MCF 10A (cell line): Measurements from ENCODE around the gene ACSL4. TPM values are rescaled to one million over a fixed set of nuclear protein-coding genes. Genes with fewer than 3 reads are reported as not detected.

Experiments
- BruUV-seq: library from RNA; stranded (reverse); fragments of 400-500 nt; replicated peaks from 2 replicates; lab custom pipeline; 2021; lab: Mats Ljungman, UMichigan
- CTCF ChIA-PET: fragments of 300-600 bp; sonication (Branson Sonifier 250); formaldehyde crosslinking; extraction: SDS; loops from one replicate; lab custom pipeline; 2021; ENCODE audit warnings: antibody characterized with exemption, inconsistent platforms; lab: Yijun Ruan, JAX
- POLR2A ChIA-PET: fragments of 300-600, 350-650 bp; sonication (Branson Sonifier 250); formaldehyde crosslinking; extraction: SDS; loops from one replicate; lab custom pipeline; 2020; ENCODE audit warnings: antibody characterized with exemption, inconsistent platforms; lab: Yijun Ruan, JAX
- DNase-seq: peaks from one replicate; pipeline ENCODE4 v3.0.0-alpha.2; 2018; ENCODE audit not compliant: unreplicated experiment
- H3K27ac Mint-ChIP-seq: one replicate; pipeline ENCODE4 v1.8.0; 2022; ENCODE audit warnings: mild to moderate bottlenecking, low read depth, mixed read lengths; ENCODE audit not compliant: unreplicated experiment
- H3K27me3 Mint-ChIP-seq: one replicate; pipeline ENCODE4 v1.8.0; 2022; ENCODE audit warnings: mixed read lengths; ENCODE audit not compliant: insufficient read depth, unreplicated experiment
- H3K36me3 Mint-ChIP-seq: one replicate; pipeline ENCODE4 v1.8.0; 2022; ENCODE audit warnings: mild to moderate bottlenecking, moderate library complexity, mixed read lengths; ENCODE audit not compliant: insufficient read depth, unreplicated experiment
- H3K4me1 Mint-ChIP-seq: one replicate; pipeline ENCODE4 v1.8.0; 2022; ENCODE audit warnings: mixed read lengths; ENCODE audit not compliant: insufficient read depth, unreplicated experiment
- H3K4me3 Mint-ChIP-seq: one replicate; pipeline ENCODE4 v1.8.0; 2022; ENCODE audit warnings: mild to moderate bottlenecking, moderate library complexity, mixed read lengths; ENCODE audit not compliant: unreplicated experiment
- H3K9me3 Mint-ChIP-seq: one replicate; pipeline ENCODE4 v1.8.0; 2022; ENCODE audit warnings: mixed read lengths; ENCODE audit not compliant: unreplicated experiment
- CTCF ChIP-seq: fragments of 200-600 bp; IDR thresholded peaks from one replicate; pipeline ENCODE4 v1.8.0; 2022; ENCODE audit warnings: antibody characterized with exemption, mild to moderate bottlenecking; ENCODE audit not compliant: unreplicated experiment
- intact Hi-C: fragments of 100-400 bp; cut with micrococcal nuclease; formaldehyde crosslinking; loops from 2 replicates; pipeline ENCODE4 v1.14.1; 2022
- total RNA-seq: library from RNA; stranded (reverse); gene quantifications from 2 replicates; pipeline ENCODE4 v1.2.3, GENCODE V29; 2022

ACSL4 gene
- total RNA-seq, 1 experiment from 2014 or later: 70.1 TPM

GRCh38 chrX:109735202-109735744 is 2.2 kb upstream of the ACSL4 start:
- peaks cover 46% of the 10 kb centered on the region for H3K27me3 Mint-ChIP-seq
- H3K36me3 Mint-ChIP-seq: peaks cover 7% of the 10 kb centered on the region
- H3K4me3 Mint-ChIP-seq: no peak overlapping the region
- H3K27ac Mint-ChIP-seq: peak overlapping the region; percentile 50
- intact Hi-C loops: no loop called here
- peak; percentile 38 for DNase-seq
- peaks cover 20% of the 10 kb centered on the region for H3K4me1 Mint-ChIP-seq
- no TSS peak for BruUV-seq
- H3K9me3 Mint-ChIP-seq: no peaks in the 10 kb centered on the region
- ChIA-PET POLR2A (interaction anchor here (0.5 to 5.2 kb wide), 14 partner anchors 10 to 198 kb away, joined by 3 to 42 read pairs (median 4); no protein-coding TSS in a partner anchor), CTCF (interaction anchor here (0.6 to 2.5 kb wide), 5 partner anchors 21 to 216 kb away, joined by 3 to 9 read pairs (median 4); no protein-coding TSS in a partner anchor)
- no peak for TF ChIP-seq CTCF

- intact Hi-C loops: loop anchor here (5.0 kb wide), 1 partner anchor 109 kb away; no protein-coding TSS in a partner anchor
- H3K36me3 Mint-ChIP-seq: peaks cover 7% of the 10 kb centered on the region
- H3K27me3 Mint-ChIP-seq: peaks cover 30% of the 10 kb centered on the region
- no peak for TF ChIP-seq CTCF
- peaks cover 17% of the 10 kb centered on the region for H3K4me1 Mint-ChIP-seq
- TSS peak; percentile 53 for BruUV-seq
- ChIA-PET CTCF (interaction anchor here (1.0 to 2.5 kb wide), 2 partner anchors 21 to 123 kb away, joined by 5 to 9 read pairs; no protein-coding TSS in a partner anchor), POLR2A (interaction anchor here (0.7 to 5.2 kb wide), 17 partner anchors 9 to 123 kb away, joined by 3 to 47 read pairs (median 6); no protein-coding TSS in a partner anchor)
- no peaks in the 10 kb centered on the region for H3K9me3 Mint-ChIP-seq
- no peak for DNase-seq
- no peak overlapping the region for H3K27ac Mint-ChIP-seq
- H3K4me3 Mint-ChIP-seq: peak overlapping the region; percentile 90
Observed at GRCh38 chrX:109733613-109734083, 591 bp upstream of the ACSL4 start.

- H3K27ac Mint-ChIP-seq: peak overlapping the region; percentile 81
- TF ChIP-seq CTCF: no peak
- H3K9me3 Mint-ChIP-seq: no peaks in the 10 kb centered on the region
- ChIA-PET POLR2A (interaction anchor here (0.6 to 5.2 kb wide), 16 partner anchors 13 to 577 kb away, joined by 3 to 47 read pairs (median 6); no protein-coding TSS in a partner anchor), CTCF (interaction anchor here (0.6 to 1.1 kb wide), 5 partner anchors 12 to 156 kb away, joined by 3 read pairs; no protein-coding TSS in a partner anchor)
- peaks cover 29% of the 10 kb centered on the region for H3K27me3 Mint-ChIP-seq
- TSS peak; percentile 42 for BruUV-seq
- peaks cover 21% of the 10 kb centered on the region for H3K4me1 Mint-ChIP-seq
- intact Hi-C loops: loop anchor here (1.0 to 5.0 kb wide), 2 partner anchors 110 to 125 kb away; no protein-coding TSS in a partner anchor
- H3K36me3 Mint-ChIP-seq: peaks cover 7% of the 10 kb centered on the region
- peak overlapping the region; percentile 90 for H3K4me3 Mint-ChIP-seq
- DNase-seq: no peak
Observed at GRCh38 chrX:109732017-109732801, 848 bp downstream of the ACSL4 start.
